WTC11 (cell line): Measurements from ENCODE around the gene C1QTNF4.

Experiments
- ETV6 ChIP-seq: sonication (generic); formaldehyde crosslinking; IDR thresholded peaks from 2 replicates; pipeline ENCODE4 v1.8.1; 2022; ENCODE audit warnings: mild to moderate bottlenecking, missing genetic modification reagents
- JUN ChIP-seq: sonication (generic); formaldehyde crosslinking; IDR thresholded peaks from 2 replicates; pipeline ENCODE4 v1.8.0; 2023; ENCODE audit warnings: mild to moderate bottlenecking, missing genetic modification reagents
- TF ChIP-seq, protein P1 (sequence below): fragments of 200-600 bp; IDR thresholded peaks from 2 replicates; pipeline ENCODE4 v1.8.0; 2022; ENCODE audit warnings: antibody characterized with exemption
- TF ChIP-seq, protein P2 (sequence below): sonication (generic); formaldehyde crosslinking; conservative IDR thresholded peaks from 2 replicates; pipeline ENCODE4 v1.8.1; 2022; ENCODE audit warnings: mild to moderate bottlenecking, missing genetic modification reagents

DNA sequence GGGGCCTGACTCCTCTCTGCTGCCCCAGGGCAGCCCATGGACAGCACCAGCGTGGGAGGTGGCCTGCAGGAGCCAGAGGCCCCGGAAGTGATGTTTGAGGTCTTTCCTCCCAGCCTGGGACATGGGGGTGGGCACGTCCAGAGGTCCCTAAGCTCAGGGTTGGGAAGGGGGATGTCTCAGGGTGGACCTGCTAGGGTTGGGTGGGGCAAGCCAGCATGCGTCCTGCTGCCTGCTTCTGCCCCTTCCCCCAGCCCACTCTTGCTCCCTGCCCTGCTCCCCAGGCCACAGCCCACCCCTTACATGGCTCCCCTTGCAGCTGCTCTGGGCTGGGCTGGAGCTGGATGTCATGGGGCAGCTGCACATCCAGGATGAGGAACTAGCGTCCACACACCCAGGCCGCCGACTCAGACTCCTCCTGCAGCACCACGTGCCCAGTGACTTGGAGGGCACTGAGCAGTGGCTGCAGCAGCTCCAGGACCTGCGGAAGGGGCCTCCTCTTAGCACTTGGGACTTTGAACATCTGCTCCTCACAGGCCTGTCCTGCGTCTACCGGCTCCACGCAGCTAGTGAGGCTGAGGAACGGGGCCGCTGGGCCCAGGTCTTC is 6.4 kb downstream of the C1QTNF4 start:
- TF ChIP-seq ETV6 (CRISPR knock-in tag) = no peak
- TF ChIP-seq, protein P1, sequence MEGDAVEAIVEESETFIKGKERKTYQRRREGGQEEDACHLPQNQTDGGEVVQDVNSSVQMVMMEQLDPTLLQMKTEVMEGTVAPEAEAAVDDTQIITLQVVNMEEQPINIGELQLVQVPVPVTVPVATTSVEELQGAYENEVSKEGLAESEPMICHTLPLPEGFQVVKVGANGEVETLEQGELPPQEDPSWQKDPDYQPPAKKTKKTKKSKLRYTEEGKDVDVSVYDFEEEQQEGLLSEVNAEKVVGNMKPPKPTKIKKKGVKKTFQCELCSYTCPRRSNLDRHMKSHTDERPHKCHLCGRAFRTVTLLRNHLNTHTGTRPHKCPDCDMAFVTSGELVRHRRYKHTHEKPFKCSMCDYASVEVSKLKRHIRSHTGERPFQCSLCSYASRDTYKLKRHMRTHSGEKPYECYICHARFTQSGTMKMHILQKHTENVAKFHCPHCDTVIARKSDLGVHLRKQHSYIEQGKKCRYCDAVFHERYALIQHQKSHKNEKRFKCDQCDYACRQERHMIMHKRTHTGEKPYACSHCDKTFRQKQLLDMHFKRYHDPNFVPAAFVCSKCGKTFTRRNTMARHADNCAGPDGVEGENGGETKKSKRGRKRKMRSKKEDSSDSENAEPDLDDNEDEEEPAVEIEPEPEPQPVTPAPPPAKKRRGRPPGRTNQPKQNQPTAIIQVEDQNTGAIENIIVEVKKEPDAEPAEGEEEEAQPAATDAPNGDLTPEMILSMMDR = no peak
- TF ChIP-seq, protein P2, sequence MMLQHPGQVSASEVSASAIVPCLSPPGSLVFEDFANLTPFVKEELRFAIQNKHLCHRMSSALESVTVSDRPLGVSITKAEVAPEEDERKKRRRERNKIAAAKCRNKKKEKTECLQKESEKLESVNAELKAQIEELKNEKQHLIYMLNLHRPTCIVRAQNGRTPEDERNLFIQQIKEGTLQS (CRISPR knock-in tag) = no peak
- TF ChIP-seq JUN (CRISPR knock-in tag) = no peak
